Measurements from ENCODE around the gene PIH1D2.

DNA sequence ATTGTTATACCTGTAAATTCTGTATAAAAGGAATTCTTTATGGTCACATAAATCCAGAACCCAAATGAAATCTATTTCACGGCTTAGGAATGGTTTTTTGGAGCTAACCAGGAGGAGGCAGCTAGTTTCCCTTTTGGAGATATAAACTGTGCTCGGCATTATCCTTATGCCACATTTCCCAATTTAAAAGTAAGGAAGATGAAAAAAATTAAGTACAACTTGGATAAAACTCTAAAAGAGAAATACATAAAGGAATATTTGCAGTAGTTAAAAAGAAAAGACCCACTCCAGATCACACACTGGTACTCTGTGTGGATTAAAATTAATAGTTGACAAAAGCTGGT, 30.9 kb downstream of the PIH1D2 start:
- TF ChIP-seq, protein P1, sequence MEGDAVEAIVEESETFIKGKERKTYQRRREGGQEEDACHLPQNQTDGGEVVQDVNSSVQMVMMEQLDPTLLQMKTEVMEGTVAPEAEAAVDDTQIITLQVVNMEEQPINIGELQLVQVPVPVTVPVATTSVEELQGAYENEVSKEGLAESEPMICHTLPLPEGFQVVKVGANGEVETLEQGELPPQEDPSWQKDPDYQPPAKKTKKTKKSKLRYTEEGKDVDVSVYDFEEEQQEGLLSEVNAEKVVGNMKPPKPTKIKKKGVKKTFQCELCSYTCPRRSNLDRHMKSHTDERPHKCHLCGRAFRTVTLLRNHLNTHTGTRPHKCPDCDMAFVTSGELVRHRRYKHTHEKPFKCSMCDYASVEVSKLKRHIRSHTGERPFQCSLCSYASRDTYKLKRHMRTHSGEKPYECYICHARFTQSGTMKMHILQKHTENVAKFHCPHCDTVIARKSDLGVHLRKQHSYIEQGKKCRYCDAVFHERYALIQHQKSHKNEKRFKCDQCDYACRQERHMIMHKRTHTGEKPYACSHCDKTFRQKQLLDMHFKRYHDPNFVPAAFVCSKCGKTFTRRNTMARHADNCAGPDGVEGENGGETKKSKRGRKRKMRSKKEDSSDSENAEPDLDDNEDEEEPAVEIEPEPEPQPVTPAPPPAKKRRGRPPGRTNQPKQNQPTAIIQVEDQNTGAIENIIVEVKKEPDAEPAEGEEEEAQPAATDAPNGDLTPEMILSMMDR (IDR thresholded peaks at IDR 0.05) = no peak
- TF ChIP-seq POLR2AphosphoS5 (IDR thresholded peaks at IDR 0.05) (no peak), POLR2A (IDR thresholded peaks at IDR 0.05) (no peak)

All from prostate gland (tissue), 2 donors.